Tibial nerve (tissue), 4 donors: ENCODE data around the gene CA12. TPM values are rescaled to one million over a fixed set of nuclear protein-coding genes. Genes with fewer than 3 reads are reported as not detected.

ENCODE experiments used
- DNase-seq, 2 donors: peaks; one replicate each; pipeline ENCODE4 v3.0.0-alpha.2; 2019; ENCODE audit warnings: low spot score in 2 of 2
- H3K27ac ChIP-seq, 4 donors: fragments of 200-600 bp; sonication (generic) in 3 of 4; one replicate each; pipeline ENCODE4 v1.5.1; 2017 to 2019; ENCODE audit warnings: mild to moderate bottlenecking in 1 of 4
- H3K27me3 ChIP-seq, 2 donors: fragments of 200-600 bp; sonication (generic) in 1 of 2; one replicate each; pipeline versions ENCODE4 v1.5.1 to v1.6.0; 2017 to 2019
- H3K36me3 ChIP-seq, 3 donors: fragments of 200-600 bp; sonication (generic); one replicate each; pipeline ENCODE4 v1.5.1; 2018 to 2019
- H3K4me1 ChIP-seq, 4 donors: fragments of 200-600 bp; sonication (generic) in 3 of 4; one replicate each; pipeline ENCODE4 v1.5.1; 2017 to 2019
- H3K4me3 ChIP-seq, 4 donors: fragments of 200-600 bp; sonication (generic) in 3 of 4; one replicate each; pipeline ENCODE4 v1.5.1; 2017 to 2019; ENCODE audit warnings: mild to moderate bottlenecking in 1 of 4, moderate library complexity in 1 of 4
- H3K9me3 ChIP-seq, 4 donors: fragments of 200-600 bp; sonication (generic) in 3 of 4; one replicate each; pipeline ENCODE4 v1.5.1; 2017 to 2019
- CTCF ChIP-seq, 5 experiments: fragments of 200-600 bp in 3 of 5; fragments of 450-650 bp in 2 of 5; sonication (generic) in 3 of 5; IDR thresholded peaks; one replicate each; pipeline ENCODE4 v1.5.1; 2016 to 2019; ENCODE audit warnings: antibody characterized with exemption in 5 of 5, mild to moderate bottlenecking in 3 of 5, moderate library complexity in 2 of 5
- EP300 ChIP-seq, 2 donors: sonication (generic); formaldehyde crosslinking; IDR thresholded peaks; one replicate each; pipeline ENCODE4 v1.6.1; 2017; ENCODE audit warnings: antibody characterized with exemption in 2 of 2, mild to moderate bottlenecking in 1 of 2
- POLR2A ChIP-seq, 2 donors: fragments of 450-650 bp; IDR thresholded peaks; one replicate each; pipeline ENCODE4 v1.6.1; 2017; ENCODE audit warnings: antibody characterized with exemption in 2 of 2, mild to moderate bottlenecking in 2 of 2, moderate library complexity in 2 of 2
- WGBS, 2 donors: methylation state at CpG; one replicate each; pipeline ENCODE4 v1.1.5; 2018; 5-methylcytosine and 5-hydroxymethylcytosine counted together
- total RNA-seq, 4 donors: library from RNA; depleted of rRNA; stranded (reverse); fragments of >200 nt; gene quantifications; one replicate each; pipeline ENCODE4 v1.1.0, GENCODE V29; 2016

The CA12 gene
- total RNA-seq, 4 donors from 2014 or later = 0.22 to 2.5 (median 1.1) TPM

- no peaks in the 10 kb centered on the region for H3K9me3 ChIP-seq
- H3K36me3 ChIP-seq = no peaks in the 10 kb centered on the region
- TF ChIP-seq EP300 (IDR thresholded peaks at IDR 0.05) (no peak), POLR2A (IDR thresholded peaks at IDR 0.05) (no peak), CTCF (IDR thresholded peaks at IDR 0.05) (no peak)
- no peaks in the 10 kb centered on the region for H3K4me1 ChIP-seq
- H3K27me3 ChIP-seq = no peaks in the 10 kb centered on the region
- DNase-seq = no peak
- no peak overlapping the region for H3K4me3 ChIP-seq
- 90 to 91% methylated on average over 12 of the region's 12 CpGs for WGBS, 2 donors
- H3K27ac ChIP-seq = no peak overlapping the region
These were observed 50.2 kb downstream of the CA12 start for GRCh38 chr15:63331456-63331855.

- no peaks in the 10 kb centered on the region for H3K36me3 ChIP-seq
- no peaks in the 10 kb centered on the region for H3K9me3 ChIP-seq
- no peak overlapping the region for H3K4me3 ChIP-seq
- TF ChIP-seq CTCF (IDR thresholded peaks at IDR 0.05) = no peak
- TF ChIP-seq EP300 (IDR thresholded peaks at IDR 0.05) = no peak
- TF ChIP-seq POLR2A (IDR thresholded peaks at IDR 0.05) = no peak
- no peaks in the 10 kb centered on the region for H3K27me3 ChIP-seq
- no peak overlapping the region for H3K27ac ChIP-seq
- no peak for DNase-seq
- WGBS, 2 donors = 85 to 86% methylated on average over 10 of the region's 10 CpGs
- H3K4me1 ChIP-seq = no peaks in the 10 kb centered on the region
These were observed 50.7 kb downstream of the CA12 start for GRCh38 chr15:63330926-63331325.

GRCh38 chr15:63329567-63330350, 51.9 kb downstream of the CA12 start:
- no peak overlapping the region for H3K27ac ChIP-seq
- no peak for DNase-seq
- no peak overlapping the region for H3K4me3 ChIP-seq
- 89 to 92% methylated on average over 5 of the region's 5 CpGs for WGBS, 2 donors
- H3K9me3 ChIP-seq = no peaks in the 10 kb centered on the region
- H3K36me3 ChIP-seq = no peaks in the 10 kb centered on the region
- TF ChIP-seq POLR2A (IDR thresholded peaks at IDR 0.05) = no peak
- no peaks in the 10 kb centered on the region for H3K4me1 ChIP-seq
- H3K27me3 ChIP-seq = no peaks in the 10 kb centered on the region

GRCh38 chr15:63327648-63328421, 53.8 kb downstream of the CA12 start:
- 62 to 80% methylated on average over 12 of the region's 12 CpGs for WGBS, 2 donors
- no peaks in the 10 kb centered on the region for H3K9me3 ChIP-seq
- H3K4me3 ChIP-seq = no peak overlapping the region
- no peak overlapping the region for H3K27ac ChIP-seq
- DNase-seq = no peak
- H3K36me3 ChIP-seq = no peaks in the 10 kb centered on the region
- no peaks in the 10 kb centered on the region for H3K27me3 ChIP-seq
- no peaks in the 10 kb centered on the region for H3K4me1 ChIP-seq
- no peak for TF ChIP-seq POLR2A (IDR thresholded peaks at IDR 0.05)
- no peak for TF ChIP-seq EP300 (IDR thresholded peaks at IDR 0.05)
- no peak for TF ChIP-seq CTCF (IDR thresholded peaks at IDR 0.05)

- DNase-seq = no peak
- WGBS, 2 donors = 73 to 80% methylated on average over 7 of the region's 7 CpGs
These were observed 56.9 kb downstream of the CA12 start for GRCh38 chr15:63324770-63325169.

More at GRCh38 chr15:63324770-63325169, 56.9 kb downstream of the CA12 start:
- Histone ChIP-seq H3K36me3 (no peaks in the 10 kb centered on the region), H3K9me3 (no peaks in the 10 kb centered on the region), H3K27me3 (no peaks in the 10 kb centered on the region), H3K4me3 (no peak overlapping the region), H3K27ac (no peak overlapping the region), H3K4me1 (no peaks in the 10 kb centered on the region)
- no peak for TF ChIP-seq EP300 (IDR thresholded peaks at IDR 0.05)
- TF ChIP-seq POLR2A (IDR thresholded peaks at IDR 0.05) = no peak
- TF ChIP-seq CTCF (IDR thresholded peaks at IDR 0.05) = no peak
